HCT116 (cell line): ENCODE data around the gene GCLC. TPM values are rescaled to one million over a fixed set of nuclear protein-coding genes. Genes with fewer than 3 reads are reported as not detected.

Experiments
- ATAC-seq: fragments of 200-7000 bp; cut with Tn5 transposase; 2 replicates; pipeline ENCODE4 v1.9.1; 2020; ENCODE audit warnings: mild to moderate bottlenecking, moderate library complexity
- BruUV-seq: library from RNA; stranded (reverse); fragments of 400-500 nt; replicated peaks from 2 replicates; lab custom pipeline; 2021; lab: Mats Ljungman, UMichigan
- CTCF ChIA-PET: fragments of 300-600 bp; sonication (Branson Sonifier 250); formaldehyde crosslinking; loops from one replicate; lab custom pipeline; 2021; ENCODE audit warnings: antibody characterized with exemption; lab: Charles Lee
- POLR2A ChIA-PET: fragments of 300-600, 350-600 bp; sonication (Branson Sonifier 250); formaldehyde crosslinking; loops from one replicate; lab custom pipeline; 2021; ENCODE audit warnings: antibody characterized with exemption; lab: Charles Lee
- RAD21 ChIA-PET, 2 experiments: fragments of 300-600 bp; sonication (Branson Sonifier 250); formaldehyde crosslinking; loops; one replicate each; lab custom pipeline; 2023; ENCODE audit warnings: low total read pairs in 2 of 2; ENCODE audit not compliant: uncharacterized antibody in 2 of 2, unreplicated experiment in 2 of 2, low non-redundant PET in 1 of 2; lab: Charles Lee
- DNase-seq: peaks from one replicate; pipeline ENCODE4 v3.0.0-alpha.2; 2010; ENCODE audit warnings: low read depth, low spot score
- H2AFZ ChIP-seq: fragments of 200-600 bp; shearing (Covaris generic), sonication (generic); 2 replicates; pipeline ENCODE4 v1.6.1; 2017; ENCODE audit warnings: low read depth, mixed run types, mixed read lengths, antibody characterized with exemption, low read length; ENCODE audit not compliant: poor library complexity, severe bottlenecking
- H3K27ac ChIP-seq: 2 replicates; pipeline ENCODE4 v1.5.1; 2012; ENCODE audit warnings: low read depth, low read length
- H3K27me3 ChIP-seq: fragments of 200-600 bp; sonication (generic); 2 replicates; pipeline ENCODE4 v1.6.1; 2016; ENCODE audit warnings: mixed run types, low read length, mixed read lengths; ENCODE audit not compliant: insufficient read depth
- H3K36me3 ChIP-seq, 2 experiments: fragments of 200-500 bp in 1 of 2; fragments of 200-600 bp in 1 of 2; sonication (Bioruptor generic) in 1 of 2; sonication (generic) in 1 of 2; 2 replicates each; pipeline versions ENCODE4 v1.5.1 to v1.6.1; 2014 to 2016; ENCODE audit warnings: low read length in 2 of 2, inconsistent platforms in 1 of 2, mixed read lengths in 1 of 2, mixed run types in 1 of 2; ENCODE audit not compliant: insufficient read depth in 2 of 2, control insufficient read depth in 1 of 2
- H3K4me1 ChIP-seq, 2 experiments: fragments of 200-600 bp in 1 of 2; sonication (generic) in 1 of 2; 2 replicates each; pipeline versions ENCODE4 v1.5.1 to v1.6.1; 2012 to 2017; ENCODE audit warnings: low read length in 2 of 2, inconsistent platforms in 1 of 2, mild to moderate bottlenecking in 1 of 2, mixed read lengths in 1 of 2, mixed run types in 1 of 2, moderate library complexity in 1 of 2; ENCODE audit not compliant: insufficient read depth in 2 of 2, control insufficient read depth in 1 of 2
- H3K4me2 ChIP-seq: fragments of 200-600 bp; sonication (generic); 2 replicates; pipeline ENCODE4 v1.6.1; 2017; ENCODE audit warnings: mixed run types, low read length, mixed read lengths
- H3K4me3 ChIP-seq, 2 experiments: fragments of 200-600 bp in 1 of 2; sonication (generic) in 1 of 2; replicated peaks in 1 of 2; 2 replicates each; pipeline ENCODE4 v1.5.1; 2011 to 2016; ENCODE audit warnings: low read length in 2 of 2, control low read depth in 1 of 2, low read depth in 1 of 2, mild to moderate bottlenecking in 1 of 2, mixed read lengths in 1 of 2, mixed run types in 1 of 2
- H3K79me2 ChIP-seq: fragments of 200-600 bp; sonication (generic); 2 replicates; pipeline ENCODE4 v1.6.1; 2017; ENCODE audit warnings: mild to moderate bottlenecking, mixed run types, low read length, moderate library complexity, mixed read lengths; ENCODE audit not compliant: insufficient read depth
- H3K9ac ChIP-seq: fragments of 200-600 bp; sonication (generic); 2 replicates; pipeline ENCODE4 v1.6.1; 2016; ENCODE audit warnings: low read length, mixed read lengths
- H3K9me2 ChIP-seq: fragments of 200-600 bp; sonication (generic), shearing (Covaris generic); 2 replicates; pipeline ENCODE4 v1.6.1; 2017; ENCODE audit warnings: mixed run types, mild to moderate bottlenecking, moderate library complexity; ENCODE audit not compliant: insufficient read depth
- H3K9me3 ChIP-seq, 2 experiments: fragments of 200-500 bp in 1 of 2; fragments of 200-600 bp in 1 of 2; sonication (Bioruptor generic) in 1 of 2; sonication (generic) in 1 of 2; 2 replicates each; pipeline ENCODE4 v1.6.1; 2014 to 2017; ENCODE audit warnings: low read length in 2 of 2, mixed read lengths in 2 of 2, inconsistent platforms in 1 of 2, low read depth in 1 of 2, mild to moderate bottlenecking in 1 of 2, mixed run types in 1 of 2, moderate library complexity in 1 of 2; ENCODE audit not compliant: control insufficient read depth in 1 of 2, insufficient read depth in 1 of 2
- H4K20me1 ChIP-seq: fragments of 200-600 bp; sonication (generic), shearing (Covaris generic); 2 replicates; pipeline ENCODE4 v1.6.1; 2017; ENCODE audit warnings: mixed run types, mild to moderate bottlenecking, moderate library complexity; ENCODE audit not compliant: insufficient read depth
- CBX3 ChIP-seq: IDR thresholded peaks from 2 replicates; pipeline ENCODE4 v1.6.1; 2012; ENCODE audit warnings: low read depth
- CEBPB ChIP-seq: IDR thresholded peaks from 2 replicates; pipeline ENCODE4 v1.6.1; 2012; ENCODE audit warnings: low read depth
- EGR1 ChIP-seq: IDR thresholded peaks from 2 replicates; pipeline ENCODE4 v1.6.1; 2012; ENCODE audit warnings: low read depth
- ELF1 ChIP-seq: IDR thresholded peaks from 2 replicates; pipeline ENCODE4 v1.6.1; 2012; ENCODE audit warnings: low read depth, borderline replicate concordance
- FOSL1 ChIP-seq: IDR thresholded peaks from 2 replicates; pipeline ENCODE4 v1.6.1; 2012; ENCODE audit warnings: low read depth
- JUND ChIP-seq: IDR thresholded peaks from 2 replicates; pipeline ENCODE4 v1.6.1; 2012
- MAX ChIP-seq: IDR thresholded peaks from 2 replicates; pipeline ENCODE4 v1.6.1; 2012
- POLR2A ChIP-seq: IDR thresholded peaks from 2 replicates; pipeline ENCODE4 v1.7.0; 2011; ENCODE audit warnings: borderline replicate concordance; ENCODE audit not compliant: insufficient read depth, insufficient read length; ENCODE audit errors: extremely low read depth
- POLR2AphosphoS5 ChIP-seq: IDR thresholded peaks from 2 replicates; pipeline ENCODE4 v1.6.1; 2011; ENCODE audit warnings: mild to moderate bottlenecking, low read depth, low read length, moderate library complexity
- REST ChIP-seq: IDR thresholded peaks from 2 replicates; pipeline ENCODE4 v1.6.1; 2012; ENCODE audit warnings: low read depth
- SIN3A ChIP-seq: IDR thresholded peaks from 2 replicates; pipeline ENCODE4 v1.6.1; 2012; ENCODE audit warnings: low read depth
- SP1 ChIP-seq: IDR thresholded peaks from 2 replicates; pipeline ENCODE4 v1.6.1; 2012; ENCODE audit warnings: low read depth
- TCF7L2 ChIP-seq: IDR thresholded peaks from 2 replicates; pipeline ENCODE4 v1.7.0; 2011; ENCODE audit warnings: borderline replicate concordance, inconsistent platforms; ENCODE audit not compliant: insufficient read depth, insufficient read length; ENCODE audit errors: extremely low read depth
- ZBTB33 ChIP-seq: IDR thresholded peaks from 2 replicates; pipeline ENCODE4 v1.6.1; 2011; ENCODE audit warnings: mild to moderate bottlenecking, low read length, moderate library complexity; ENCODE audit not compliant: insufficient replicate concordance; ENCODE audit errors: extremely low read depth
- ZNF274 ChIP-seq: fragments of 200-500 bp; sonication (Bioruptor generic); IDR thresholded peaks from 2 replicates; pipeline ENCODE4 v1.6.1; 2014; ENCODE audit warnings: mild to moderate bottlenecking, low read depth, low read length, inconsistent platforms
- intact Hi-C: fragments of 100-400 bp; cut with micrococcal nuclease; formaldehyde crosslinking; loops from 2 replicates; pipeline ENCODE4 v1.10.0; 2022
- total RNA-seq: library from RNA; stranded (reverse); gene quantifications from one replicate; pipeline ENCODE4 v1.2.1, GENCODE V29; 2021; ENCODE audit not compliant: unreplicated experiment

GCLC gene
- total RNA-seq, 1 experiment from 2014 or later: 72.0 TPM

- no TSS peak for BruUV-seq
- ChIA-PET CTCF (interaction anchor here (2.6 to 6.8 kb wide), 2 partner anchors 221 to 228 kb away, joined by 9 to 227 read pairs; no protein-coding TSS in a partner anchor), RAD21 (no interaction called here), POLR2A (no interaction called here)
- TF ChIP-seq POLR2AphosphoS5: no peak
- no peak for TF ChIP-seq SP1
- TF ChIP-seq TCF7L2: no peak
- TF ChIP-seq CBX3: no peak
- no peak for TF ChIP-seq FOSL1
- TF ChIP-seq JUND: no peak
- no peak for TF ChIP-seq ZNF274
- TF ChIP-seq CEBPB: no peak
- TF ChIP-seq EGR1: no peak
- no peak for TF ChIP-seq ELF1
- TF ChIP-seq REST: no peak
- TF ChIP-seq ZBTB33: no peak
- TF ChIP-seq MAX: no peak
- no peak for TF ChIP-seq SIN3A
- TF ChIP-seq POLR2A: no peak
- H3K4me2 ChIP-seq: no peak overlapping the region
- DNase-seq (no peak), ATAC-seq (no peak)
- no peaks in the 10 kb centered on the region for H3K9me3 ChIP-seq
- H2AFZ ChIP-seq: no peak overlapping the region
- no peaks in the 10 kb centered on the region for H3K9me2 ChIP-seq
- intact Hi-C loops: no loop called here
- no peak overlapping the region for H3K9ac ChIP-seq
- H3K36me3 ChIP-seq: peaks cover 21 to 27% of the 10 kb centered on the region in 2 experiments; a peak in 2 of 4 replicates
- no peaks in the 10 kb centered on the region for H4K20me1 ChIP-seq
- H3K79me2 ChIP-seq: no peaks in the 10 kb centered on the region
- no peak overlapping the region for H3K27ac ChIP-seq
- H3K27me3 ChIP-seq: no peaks in the 10 kb centered on the region
- no peak overlapping the region for H3K4me3 ChIP-seq
- peaks cover 4 to 21% of the 10 kb centered on the region in 2 experiments; a peak in 2 of 4 replicates for H3K4me1 ChIP-seq
Observed at GRCh38 chr6:53497905-53498304, 47.0 kb downstream of the GCLC start.
